Left kidney (tissue), 2 donors: Measurements from ENCODE around the gene BCL2A1. TPM values are rescaled to one million over a fixed set of nuclear protein-coding genes. Genes with fewer than 3 reads are reported as not detected.
A peak's percentile ranks its signal among the peaks of the same experiment; 100 is the strongest.
"Not testable (repeated sequence)": the region's sequence is repeated elsewhere in the genome, so short reads cannot be mapped to it uniquely, and the experiment has no call there.

Experiments
- DNase-seq: peaks from one replicate; pipeline ENCODE4 v3.0.0-alpha.2; 2013
- polyA plus RNA-seq: library from polyadenylated mRNA; unstranded; fragments of 120-200 nt; gene quantifications from one replicate; pipeline ENCODE4 v1.2.1, GENCODE V29; 2013; ENCODE audit not compliant: insufficient read length

BCL2A1 gene
- polyA plus RNA-seq, 1 donor = not detected

GRCh38 chr15:79923079-79923514, 47.9 kb downstream of the BCL2A1 start:
- peak; percentile 67 for DNase-seq

- no peak for DNase-seq
These were observed 48.4 kb downstream of the BCL2A1 start for GRCh38 chr15:79922512-79923078.

GRCh38 chr15:79919749-79920511, 51.1 kb downstream of the BCL2A1 start:
- DNase-seq = no peak

GRCh38 chr15:79919090-79919748, 51.8 kb downstream of the BCL2A1 start:
- DNase-seq = no peak

- no peak for DNase-seq
These were observed 52.7 kb downstream of the BCL2A1 start for GRCh38 chr15:79918278-79918677.

- no peak for DNase-seq
These were observed 54.4 kb downstream of the BCL2A1 start for GRCh38 chr15:79916502-79917132.

GRCh38 chr15:79915776-79916501, 55.1 kb downstream of the BCL2A1 start:
- DNase-seq = not testable (repeated sequence)

GRCh38 chr15:79914728-79915127, 56.3 kb downstream of the BCL2A1 start:
- no peak for DNase-seq

Other genes with a start within 250 kb of the BCL2A1 start
- gene MTHFS, start 74.2 kb downstream of the BCL2A1 start, polyA plus RNA-seq = 34.9 TPM
- 132 TPM for gene ZFAND6, start 88.5 kb upstream of the BCL2A1 start, polyA plus RNA-seq
- gene FAH, start 181.8 kb upstream of the BCL2A1 start, polyA plus RNA-seq = 42.5 TPM